NOMO-1 treated with DMSO at 0.1 percent for 48 hours (cell line): Measurements from ENCODE around the gene ARL4D.
"Not testable (repeated sequence)": the region's sequence is repeated elsewhere in the genome, so short reads cannot be mapped to it uniquely, and the experiment has no call there.

ENCODE experiments used
- DNase-seq: peaks from one replicate; lab custom pipeline; 2025; ENCODE audit not compliant: unreplicated experiment; lab: John Stamatoyannopoulos, UW

The ARL4D gene

GRCh38 chr17:43368740-43369506, 29.9 kb upstream of the ARL4D start:
- peak; percentile 80 for DNase-seq

DNA sequence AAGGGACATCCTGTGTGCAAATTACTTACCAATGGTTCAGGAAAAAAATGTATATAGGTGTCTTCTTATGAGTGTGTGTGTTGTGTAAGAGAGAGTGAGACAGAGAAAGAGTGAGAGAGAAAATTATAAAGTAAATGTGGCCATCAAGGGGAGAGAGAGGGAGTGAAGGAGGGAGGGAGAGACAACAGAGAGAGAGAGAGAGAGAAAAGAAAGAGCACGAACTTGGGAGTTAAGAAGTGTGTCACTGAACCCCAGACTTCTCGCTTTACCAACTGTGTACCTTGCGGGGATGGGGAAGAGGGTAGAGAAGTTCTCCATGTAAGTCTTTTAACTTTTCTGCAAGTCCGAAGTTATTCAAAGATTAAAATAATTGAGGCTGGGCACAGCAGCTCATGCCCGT, 28.8 kb upstream of the ARL4D start:
- DNase-seq: no peak

DNA sequence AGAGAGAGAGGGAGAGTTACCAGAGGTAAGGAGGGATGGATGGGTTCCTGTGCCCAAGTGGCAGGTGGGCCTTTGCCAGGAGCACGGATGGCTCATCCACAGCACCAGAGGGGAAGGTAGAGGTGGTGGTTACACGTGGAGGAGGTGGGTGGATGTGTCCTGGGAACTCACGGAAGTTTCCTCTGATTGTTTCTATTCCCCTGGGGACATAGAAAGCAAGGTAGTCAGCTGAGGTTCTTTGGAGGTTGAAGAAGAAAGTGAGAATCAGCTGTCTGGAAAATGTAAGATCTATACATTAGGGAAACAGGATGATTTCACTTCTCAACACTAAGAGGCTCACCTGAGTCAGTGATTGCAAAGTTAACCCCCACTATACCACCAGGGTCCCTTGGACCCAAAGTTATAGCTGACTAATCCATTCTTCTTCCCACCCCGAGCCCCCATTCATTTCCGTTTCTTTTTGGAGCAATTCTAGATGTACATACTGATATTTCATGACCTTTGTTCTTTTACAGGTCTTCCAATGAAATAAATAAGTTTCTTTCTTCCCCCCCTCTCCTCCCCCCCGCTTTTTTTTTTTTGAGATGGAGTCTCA, 27.5 kb upstream of the ARL4D start:
- no peak for DNase-seq

DNA sequence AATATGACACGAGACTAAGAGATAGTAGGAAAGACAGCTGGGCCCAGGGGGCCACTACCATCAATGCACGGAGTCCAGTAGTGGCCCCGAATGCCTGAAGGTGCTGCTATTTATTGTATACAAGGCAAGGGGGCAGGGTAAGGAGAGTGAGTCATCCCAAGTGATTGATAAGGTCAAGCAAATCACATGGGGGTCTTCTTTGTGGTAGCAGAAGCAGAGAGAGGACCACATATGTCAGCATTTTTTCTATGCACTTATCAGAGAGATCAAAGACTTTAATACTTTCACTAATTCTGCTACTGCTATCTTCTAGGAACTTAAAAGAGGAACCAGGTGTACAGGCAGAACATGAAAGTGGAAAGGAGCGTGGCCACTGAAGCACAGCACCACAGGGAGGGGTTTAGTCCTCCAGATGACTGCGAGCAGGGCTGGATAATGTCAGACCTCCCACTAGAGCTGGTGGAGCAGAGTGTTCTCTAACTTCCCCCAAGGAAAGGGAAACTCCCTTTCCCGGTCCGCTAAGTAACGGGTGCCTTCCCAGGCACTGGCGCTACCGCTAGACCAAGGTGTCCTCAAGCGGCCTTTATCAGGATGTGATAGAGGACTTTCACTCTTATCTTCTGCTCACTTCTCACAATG, 26.4 kb upstream of the ARL4D start:
- peak; percentile 77 for DNase-seq

GRCh38 chr17:43373356-43373755, 25.4 kb upstream of the ARL4D start:
- DNase-seq: no peak

DNA sequence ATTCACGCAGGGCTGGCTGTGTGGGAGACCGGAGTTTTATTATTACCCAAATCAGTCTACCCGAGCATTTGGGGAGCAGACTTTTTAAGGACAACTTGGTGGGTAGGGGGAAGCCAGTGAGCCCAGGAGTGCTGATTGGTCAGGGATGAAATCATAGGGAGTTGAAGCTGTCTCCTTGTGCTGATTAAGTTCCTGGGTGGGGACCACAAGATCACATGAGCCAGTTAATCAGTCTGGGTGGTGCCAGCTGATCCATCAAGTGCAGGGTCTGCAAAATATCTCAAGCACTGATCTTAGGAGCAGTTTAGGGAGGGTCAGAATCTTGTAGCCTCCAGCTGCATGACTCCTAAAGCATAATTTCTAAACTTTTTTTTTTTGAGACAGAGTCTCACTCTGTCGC, 22.9 kb upstream of the ARL4D start:
- DNase-seq: not testable (repeated sequence)

DNA sequence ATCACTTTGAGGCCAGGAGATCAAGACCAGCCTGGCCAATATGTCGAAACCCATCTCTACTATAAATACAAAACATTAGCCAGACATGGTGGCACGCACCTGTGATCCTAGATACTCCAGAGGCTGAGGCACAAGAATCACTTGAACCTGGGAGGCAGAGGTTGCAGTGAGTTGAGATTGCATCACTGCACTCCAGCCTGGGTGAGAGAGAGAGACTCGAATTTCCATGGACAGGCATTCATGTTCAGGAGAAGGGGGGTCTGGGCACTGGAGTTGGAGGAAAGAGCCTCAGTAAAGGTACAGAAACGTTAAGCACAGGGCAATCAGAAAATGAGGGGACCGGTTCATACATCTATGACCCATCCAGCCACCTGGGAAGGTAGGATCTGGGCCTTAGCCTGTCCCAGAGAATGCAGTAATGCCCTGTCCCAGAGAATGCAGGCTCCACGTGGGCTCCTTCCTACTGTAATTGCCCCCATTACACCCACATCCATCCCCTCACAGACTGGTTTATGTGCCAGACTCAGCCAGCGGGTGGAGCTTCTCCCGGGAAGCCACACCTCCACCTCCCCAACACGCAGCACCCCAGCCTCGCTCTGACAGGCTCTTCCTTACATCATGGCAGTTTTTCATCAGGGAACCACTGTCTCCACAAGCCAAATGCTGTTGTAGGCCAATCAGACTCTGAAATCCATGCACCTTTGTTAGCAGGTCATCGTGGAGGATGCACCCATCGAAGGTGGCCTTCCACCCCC, 21.6 kb upstream of the ARL4D start:
- no peak for DNase-seq

GRCh38 chr17:43378766-43379165, 20.0 kb upstream of the ARL4D start:
- no peak for DNase-seq

GRCh38 chr17:43380307-43380706, 18.5 kb upstream of the ARL4D start:
- DNase-seq: no peak

DNA sequence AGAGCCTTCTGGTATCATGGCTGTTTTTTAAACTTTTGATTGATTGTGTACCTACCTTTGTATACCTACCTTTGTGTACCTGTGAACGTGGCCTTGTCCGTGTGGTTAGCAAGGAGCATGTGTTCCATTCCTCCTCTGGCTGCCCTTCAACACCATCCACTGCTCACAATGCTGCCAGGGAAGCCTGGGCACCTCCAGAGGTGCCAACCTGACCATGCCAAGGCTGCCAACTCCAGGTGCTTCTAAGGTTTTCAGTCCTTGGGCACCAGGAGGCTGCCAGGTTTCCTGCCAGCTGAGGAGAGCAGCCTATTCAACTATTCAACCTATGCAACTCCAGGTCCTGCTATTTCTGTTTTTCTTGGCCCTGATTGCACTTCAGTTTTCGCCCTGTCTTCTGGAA, 17.6 kb upstream of the ARL4D start:
- no peak for DNase-seq

DNA sequence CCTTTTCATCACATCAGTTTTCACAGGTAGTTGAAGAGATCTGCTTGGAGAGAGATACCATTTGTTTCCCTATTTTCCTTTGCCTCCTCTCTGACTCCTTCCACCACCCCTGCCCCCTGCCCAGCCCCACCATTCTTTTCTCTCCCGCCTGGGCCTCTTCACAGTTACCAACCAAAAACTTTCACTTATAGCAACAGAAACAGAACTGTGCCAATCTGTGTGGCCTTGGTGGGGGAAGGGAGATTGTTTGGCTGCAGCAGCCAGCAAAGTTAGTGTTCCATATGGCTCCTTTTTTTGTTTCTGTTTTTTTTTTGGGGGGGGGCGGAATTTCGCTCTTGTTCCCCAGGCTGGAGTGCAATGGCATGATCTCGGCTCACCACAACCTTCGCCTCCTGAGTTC, 17.2 kb upstream of the ARL4D start:
- no peak for DNase-seq

GRCh38 chr17:43382776-43383175, 16.0 kb upstream of the ARL4D start:
- no peak for DNase-seq

- no peak for DNase-seq
Measured at GRCh38 chr17:43383372-43383771, 15.4 kb upstream of the ARL4D start.

- DNase-seq: no peak
Measured at GRCh38 chr17:43383826-43384475, 14.8 kb upstream of the ARL4D start.

- no peak for DNase-seq
Measured at GRCh38 chr17:43384476-43384862, 14.3 kb upstream of the ARL4D start.

DNA sequence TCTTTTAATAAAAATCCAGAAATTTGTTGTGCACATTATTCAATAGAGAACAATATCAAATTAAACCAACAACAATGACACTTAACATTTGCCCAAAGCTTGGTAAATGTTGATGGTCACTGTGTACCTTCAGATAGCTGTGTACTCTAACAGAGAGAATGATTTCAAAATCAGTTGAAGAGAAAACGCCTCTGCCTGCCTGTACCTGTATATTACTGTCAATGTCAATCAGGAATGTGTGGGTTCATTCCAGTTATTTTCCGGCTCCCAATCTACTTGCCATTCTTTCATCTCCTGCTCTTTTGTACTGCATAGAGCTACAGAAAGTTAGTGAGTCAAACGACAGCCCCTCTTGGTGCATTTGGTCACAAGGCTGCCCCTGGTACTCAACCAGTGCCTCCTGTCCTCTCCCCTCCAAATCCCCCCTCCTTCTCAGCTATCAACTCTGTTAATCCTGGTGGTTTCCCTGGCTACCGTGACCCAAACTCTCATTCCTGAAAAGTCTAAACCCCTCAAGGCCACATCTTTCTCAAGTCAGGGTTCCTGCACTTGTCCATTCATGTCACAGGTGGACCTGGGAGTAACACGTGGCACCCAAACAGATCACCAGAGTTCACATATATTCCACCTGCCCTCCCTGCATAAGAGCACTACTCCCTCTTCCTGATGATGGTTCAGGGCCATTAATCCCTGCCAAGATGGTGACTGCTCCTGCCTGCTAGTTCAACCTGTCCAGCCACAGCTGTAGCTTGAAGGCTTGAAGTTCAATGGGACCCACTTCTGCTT, 13.6 kb upstream of the ARL4D start:
- DNase-seq: no peak

DNA sequence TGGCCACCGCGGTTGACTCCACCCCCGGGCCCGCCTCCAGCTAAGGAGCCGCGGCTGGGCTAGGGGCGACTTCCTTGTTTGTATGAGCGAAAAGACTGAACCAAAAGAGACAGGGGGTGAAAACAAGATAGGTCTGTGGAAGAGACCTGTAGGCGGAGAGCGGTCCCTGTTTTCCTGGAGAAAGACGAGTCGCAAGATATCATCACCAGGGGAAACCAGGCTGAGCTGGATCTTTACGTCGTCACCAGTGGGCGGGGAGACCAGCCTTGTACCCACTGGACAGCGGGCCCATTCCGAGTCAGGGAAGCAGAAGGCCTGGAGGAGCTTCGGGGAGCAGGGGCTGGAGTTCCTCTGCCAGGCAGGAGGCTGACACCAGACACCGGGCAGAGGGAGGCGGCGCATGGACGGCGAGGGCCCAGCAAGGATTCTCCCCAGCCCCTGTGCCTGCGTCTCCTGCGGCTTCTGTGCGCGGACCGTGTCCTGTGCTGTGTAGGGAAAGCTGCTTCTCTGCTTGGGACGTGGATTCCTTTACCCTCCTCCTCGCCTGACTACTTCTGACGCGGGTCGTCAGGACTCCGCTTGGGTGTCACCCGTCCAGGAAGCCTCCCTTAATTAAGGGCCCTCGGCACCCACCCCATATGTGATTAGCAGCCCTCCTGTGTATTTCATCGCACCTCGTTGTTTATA, 10.3 kb upstream of the ARL4D start:
- DNase-seq: peak; percentile 89

DNA sequence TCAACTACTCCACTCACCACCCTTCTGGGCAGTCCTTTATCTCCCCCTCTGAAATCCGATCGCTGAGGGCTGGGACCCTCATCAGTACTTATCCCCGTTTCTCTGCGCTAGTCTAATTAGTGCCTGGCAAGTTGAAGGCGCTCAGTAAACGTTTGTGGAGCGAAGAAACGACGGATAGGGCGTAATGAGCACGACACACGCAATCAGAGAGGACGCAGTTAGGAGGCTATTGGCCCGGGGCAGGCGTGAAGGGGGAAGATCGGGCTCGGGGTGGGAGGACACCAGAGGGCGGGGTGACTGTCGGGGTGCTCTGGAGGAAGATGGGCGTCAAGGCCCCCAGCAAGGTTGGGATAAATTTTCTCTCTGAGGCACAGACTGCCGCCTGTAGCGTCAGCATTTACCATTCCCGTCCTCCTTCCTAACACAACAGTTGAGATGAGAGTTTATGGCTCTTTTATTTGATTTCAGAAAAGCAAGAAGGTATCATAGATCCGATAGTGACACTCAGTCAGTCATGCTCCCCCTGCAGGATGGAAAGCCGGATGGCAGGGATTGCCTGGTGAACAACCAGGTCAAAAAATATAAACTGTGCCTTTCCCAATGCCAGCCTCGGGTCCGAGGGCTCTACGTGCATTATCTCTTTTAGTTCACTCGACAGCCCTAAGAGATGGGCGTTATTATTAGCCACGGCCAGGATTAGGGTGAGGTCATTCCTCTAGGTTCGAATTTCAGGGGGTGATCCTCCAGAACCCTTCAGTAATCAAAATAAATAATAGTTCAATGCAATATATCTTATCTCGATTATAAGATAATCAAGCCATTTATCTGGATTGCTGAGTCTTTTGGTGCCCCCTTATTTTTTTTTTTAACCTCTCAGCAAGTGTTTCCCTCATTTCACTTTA, 9.5 kb upstream of the ARL4D start:
- peak; percentile 87 for DNase-seq

GRCh38 chr17:43392397-43392796, 6.4 kb upstream of the ARL4D start:
- DNase-seq: no peak
